Measurements from ENCODE around the gene MTFR2. TPM values are rescaled to one million over a fixed set of nuclear protein-coding genes. Genes with fewer than 3 reads are reported as not detected.

Gene MTFR2
- total RNA-seq: 1 to 10 TPM; 2.2 to 9.8 TPM

DNA sequence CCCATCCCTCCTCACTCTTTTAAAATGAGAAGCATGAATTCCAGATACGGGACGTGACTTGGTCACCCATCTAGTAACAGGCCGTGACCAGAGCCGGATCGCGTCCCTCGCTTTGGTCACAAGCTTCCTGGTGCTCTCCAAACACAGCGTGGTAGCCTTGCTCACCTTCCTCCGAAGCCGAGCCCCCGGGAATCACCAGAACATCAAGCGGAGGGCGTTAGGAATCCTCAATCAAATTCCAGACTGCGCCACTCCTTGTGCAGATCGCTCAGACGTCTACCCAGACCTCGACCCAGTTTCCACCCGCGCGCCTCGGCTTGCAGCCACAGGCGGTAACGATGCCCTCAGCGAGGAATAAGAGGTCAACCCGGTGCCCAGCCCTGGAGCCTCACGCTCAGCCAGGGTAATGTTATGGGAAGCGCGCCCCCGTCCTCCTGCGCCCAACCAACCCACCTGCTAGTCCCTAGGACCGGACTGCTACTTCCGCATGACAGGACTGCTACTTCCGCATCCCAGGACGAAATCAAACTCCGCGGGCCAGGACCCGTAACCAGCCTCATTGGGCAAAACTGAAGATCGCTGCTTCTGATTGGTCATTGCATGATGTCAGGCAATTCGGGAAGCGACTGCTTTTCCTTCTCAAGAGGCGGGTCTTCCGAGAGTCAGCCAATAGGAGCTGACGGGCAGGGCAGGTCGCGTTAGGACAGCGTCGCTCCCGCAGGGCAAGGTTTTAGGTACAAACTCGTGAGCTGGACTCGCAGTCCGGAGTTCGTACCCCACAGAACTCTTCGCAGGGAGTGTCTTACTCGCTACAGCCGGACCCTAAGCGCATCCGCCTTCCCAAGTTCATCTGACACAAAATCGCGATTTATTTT is at the start of gene MTFR2:
TSS of gene MTFR2 (minus strand) at position 501 of the 875 bp plus-strand sequence. CDS start 1,212 bp downstream, outside the sequence.
- intact Hi-C loops (cut with DNase I): no loop called here

DNA sequence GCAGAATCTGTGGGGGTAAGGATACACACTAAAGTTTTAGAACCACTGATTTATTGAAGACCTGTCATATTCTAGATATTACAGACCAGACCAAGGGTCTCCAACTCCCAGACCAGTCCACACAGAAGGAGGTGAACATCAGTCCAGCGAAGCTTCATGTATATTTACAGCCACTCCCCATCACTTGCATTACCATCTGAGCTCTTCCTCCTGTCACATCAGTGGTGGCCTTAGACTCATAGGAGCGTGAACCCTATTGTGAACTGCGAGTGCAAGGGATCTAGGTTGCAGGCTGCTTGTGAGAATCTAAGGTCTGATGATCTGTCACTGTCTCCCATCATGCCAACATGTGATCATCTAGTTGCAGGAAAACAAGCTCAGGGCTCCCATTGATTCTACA is 44.5 kb upstream of the MTFR2 start:
- intact Hi-C loops (cut with DNase I): no loop called here
- Histone ChIP-seq H3K9ac (ENCODE audit: low read depth in 2 of 2, low read length in 2 of 2) (no peak overlapping the region), H3K4me3 (no peak overlapping the region), H3K36me3 (no peaks in the 10 kb centered on the region), H3K27me3 (no peaks in the 10 kb centered on the region), H3K4me1 (no peaks in the 10 kb centered on the region), H3K9me3 (no peaks in the 10 kb centered on the region), H3K27ac (no peak overlapping the region)
- DNase-seq: no peak
- TF ChIP-seq, protein P1, sequence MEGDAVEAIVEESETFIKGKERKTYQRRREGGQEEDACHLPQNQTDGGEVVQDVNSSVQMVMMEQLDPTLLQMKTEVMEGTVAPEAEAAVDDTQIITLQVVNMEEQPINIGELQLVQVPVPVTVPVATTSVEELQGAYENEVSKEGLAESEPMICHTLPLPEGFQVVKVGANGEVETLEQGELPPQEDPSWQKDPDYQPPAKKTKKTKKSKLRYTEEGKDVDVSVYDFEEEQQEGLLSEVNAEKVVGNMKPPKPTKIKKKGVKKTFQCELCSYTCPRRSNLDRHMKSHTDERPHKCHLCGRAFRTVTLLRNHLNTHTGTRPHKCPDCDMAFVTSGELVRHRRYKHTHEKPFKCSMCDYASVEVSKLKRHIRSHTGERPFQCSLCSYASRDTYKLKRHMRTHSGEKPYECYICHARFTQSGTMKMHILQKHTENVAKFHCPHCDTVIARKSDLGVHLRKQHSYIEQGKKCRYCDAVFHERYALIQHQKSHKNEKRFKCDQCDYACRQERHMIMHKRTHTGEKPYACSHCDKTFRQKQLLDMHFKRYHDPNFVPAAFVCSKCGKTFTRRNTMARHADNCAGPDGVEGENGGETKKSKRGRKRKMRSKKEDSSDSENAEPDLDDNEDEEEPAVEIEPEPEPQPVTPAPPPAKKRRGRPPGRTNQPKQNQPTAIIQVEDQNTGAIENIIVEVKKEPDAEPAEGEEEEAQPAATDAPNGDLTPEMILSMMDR (IDR thresholded peaks at IDR 0.05): no peak

More for the DNA sequence above, at the start of gene MTFR2:
- H3K36me3 ChIP-seq: no peaks in the 10 kb centered on the region
- no peaks in the 10 kb centered on the region for H3K9me3 ChIP-seq
- peak within 1 kb of the TSS; percentile 38 for H3K27ac ChIP-seq
- TF ChIP-seq, protein P1 (IDR thresholded peaks at IDR 0.05): no peak
- DNase-seq: peak; percentile 99
- no peaks in the 10 kb centered on the region for H3K27me3 ChIP-seq
- H3K9ac ChIP-seq (ENCODE audit: low read depth in 2 of 2, low read length in 2 of 2): peak within 1 kb of the TSS; percentile 56 to 70
- H3K4me3 ChIP-seq: peak within 1 kb of the TSS; percentile 81
- H3K4me1 ChIP-seq: no peaks in the 10 kb centered on the region

DNA sequence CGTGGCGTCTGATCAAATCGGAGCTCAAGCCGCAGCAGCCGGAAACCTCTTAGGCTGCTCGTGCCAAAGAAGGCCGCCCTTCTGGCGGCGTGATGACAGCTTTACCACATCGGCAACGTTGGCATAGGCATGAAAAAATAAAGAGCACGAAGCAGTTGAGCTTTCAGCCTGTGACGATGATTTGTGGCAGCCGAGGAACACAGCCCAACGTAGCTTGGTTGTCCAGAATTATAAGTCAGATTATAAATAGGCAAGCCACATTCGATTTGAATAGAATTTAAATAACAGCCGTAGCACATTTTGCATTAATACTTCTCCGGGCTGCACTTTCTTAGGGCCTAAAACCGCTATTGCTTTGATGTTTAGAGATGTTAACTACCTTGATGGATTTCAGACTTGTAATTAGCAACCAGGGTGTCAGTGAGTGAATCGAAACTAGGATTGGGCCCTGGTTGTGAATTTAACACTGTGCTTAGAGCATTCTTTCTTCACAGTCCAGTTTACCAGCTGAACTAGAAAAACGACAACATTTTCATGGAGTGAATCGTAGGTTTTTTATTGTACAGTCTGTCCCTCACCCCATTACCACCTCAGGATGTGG is 40.4 kb upstream of the MTFR2 start:
- intact Hi-C loops (cut with DNase I): no loop called here

DNA sequence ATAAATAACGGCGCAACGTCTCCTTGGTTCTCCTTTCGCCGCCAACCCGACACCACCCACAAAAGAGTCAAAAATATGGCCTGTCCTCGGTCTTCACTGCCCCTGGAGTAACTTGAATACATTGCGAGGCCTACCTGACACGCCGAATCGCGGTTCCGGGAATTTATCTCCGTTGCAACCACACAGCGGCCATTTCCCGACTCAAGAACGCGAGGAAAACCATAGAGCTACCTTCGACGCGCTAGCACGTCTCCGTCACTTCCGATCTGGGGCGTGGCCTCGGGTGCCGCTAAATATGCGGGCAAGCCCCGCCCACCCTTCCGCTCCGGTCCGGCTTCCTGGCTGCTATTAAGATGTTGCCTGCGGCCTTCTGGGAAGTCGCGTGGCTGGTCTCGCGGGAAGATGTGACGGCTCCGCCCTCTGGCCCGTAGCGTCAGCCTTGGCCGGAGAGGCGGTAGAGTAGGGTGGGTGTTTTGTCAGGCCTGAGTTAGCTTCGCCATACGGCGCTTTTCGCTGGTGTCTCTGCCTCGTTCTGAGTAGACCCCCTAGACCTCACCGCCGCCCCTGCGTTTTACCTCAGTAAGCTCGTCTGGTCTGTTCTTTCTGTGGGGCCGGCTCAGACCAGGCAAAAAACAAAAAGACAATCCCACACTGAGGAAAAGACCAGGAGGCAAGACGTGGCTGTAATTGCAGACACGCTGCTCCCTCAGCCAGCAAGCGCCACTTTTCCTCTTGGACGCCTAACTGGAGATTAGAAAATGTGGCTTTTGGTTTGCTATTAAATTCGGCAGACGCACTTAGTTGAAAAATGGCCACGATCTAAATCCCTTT is 39.7 kb upstream of the MTFR2 start, which contains the start of gene BCLAF1:
TSS of gene BCLAF1 (minus strand) at position 268 of the 831 bp plus-strand sequence. CDS start 9,980 bp downstream, outside the sequence.
- peak within 1 kb of the TSS; percentile 99 for H3K27ac ChIP-seq
- no peaks in the 10 kb centered on the region for H3K27me3 ChIP-seq
- DNase-seq: peak; percentile 100
- TF ChIP-seq, protein P1 (IDR thresholded peaks at IDR 0.05): no peak
- no peaks in the 10 kb centered on the region for H3K9me3 ChIP-seq
- H3K4me1 ChIP-seq: peaks cover 5% of the 10 kb centered on the region
- H3K36me3 ChIP-seq: no peaks in the 10 kb centered on the region
- peak within 1 kb of the TSS; percentile 96 to 100 for H3K9ac ChIP-seq (ENCODE audit: low read depth in 2 of 2, low read length in 2 of 2)
- intact Hi-C loops (cut with DNase I): no loop called here
- H3K4me3 ChIP-seq: peak within 1 kb of the TSS; percentile 75

More for the DNA sequence above, 40.4 kb upstream of the MTFR2 start:
- TF ChIP-seq, protein P1 (IDR thresholded peaks at IDR 0.05): no peak
- Histone ChIP-seq H3K9me3 (no peaks in the 10 kb centered on the region), H3K4me1 (peaks cover 5% of the 10 kb centered on the region), H3K9ac (ENCODE audit: low read depth in 2 of 2, low read length in 2 of 2) (peak overlapping the region; percentile 76 to 100), H3K36me3 (no peaks in the 10 kb centered on the region), H3K27ac (peak overlapping the region; percentile 99), H3K4me3 (peak overlapping the region; percentile 75), H3K27me3 (no peaks in the 10 kb centered on the region)
- peak; percentile 72 for DNase-seq

GRCh38 chr6:136289327-136289578 is 39.1 kb upstream of the MTFR2 start:
- Histone ChIP-seq H3K9ac (ENCODE audit: low read depth in 2 of 2, low read length in 2 of 2) (peak overlapping the region; percentile 96 to 100), H3K4me1 (peaks cover 9% of the 10 kb centered on the region)

More at GRCh38 chr6:136289327-136289578, 39.1 kb upstream of the MTFR2 start:
- Histone ChIP-seq H3K4me3 (peak overlapping the region; percentile 75), H3K27ac (peak overlapping the region; percentile 99), H3K27me3 (no peaks in the 10 kb centered on the region), H3K9me3 (no peaks in the 10 kb centered on the region), H3K36me3 (no peaks in the 10 kb centered on the region)
- intact Hi-C loops (cut with DNase I): no loop called here
- TF ChIP-seq, protein P1 (IDR thresholded peaks at IDR 0.05): no peak
- peak; percentile 93 for DNase-seq

All from colonic mucosa (tissue), 4 donors.